GM21515 (cell line): ENCODE results near the gene ZNF428.
"Not testable (repeated sequence)": the region's sequence is repeated elsewhere in the genome, so short reads cannot be mapped to it uniquely, and the experiment has no call there.

Experiments used
- ATAC-seq: cut with Tn5 transposase; IDR thresholded peaks from one replicate; pipeline ENCODE4 v1.9.1; 2021; ENCODE audit not compliant: unreplicated experiment

Gene ZNF428

GRCh38 chr19:43620061-43621001, 902 bp upstream of the ZNF428 start:
- ATAC-seq: no peak

GRCh38 chr19:43618921-43619261, 538 bp downstream of the ZNF428 start:
- ATAC-seq: peak; percentile 27

DNA sequence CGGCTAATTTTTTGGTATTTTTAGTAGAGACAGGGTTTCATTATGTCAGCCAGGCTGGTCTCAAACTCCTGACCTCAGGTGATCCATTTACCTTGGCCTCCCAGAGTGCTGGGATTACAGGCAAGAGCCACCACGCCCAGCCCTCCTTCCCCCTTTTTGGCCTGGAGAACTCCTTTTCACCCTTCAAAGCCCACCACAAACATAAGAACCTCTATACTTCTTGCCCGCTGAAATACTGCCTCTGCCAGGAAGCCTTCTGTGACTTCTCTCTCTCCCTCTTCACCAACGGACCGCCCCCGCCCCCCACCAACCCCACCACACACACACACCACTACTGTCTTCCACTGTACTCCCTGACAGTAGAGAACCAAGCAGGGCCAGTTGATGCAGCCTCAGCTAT, 2.5 kb downstream of the ZNF428 start:
- no peak for ATAC-seq

DNA sequence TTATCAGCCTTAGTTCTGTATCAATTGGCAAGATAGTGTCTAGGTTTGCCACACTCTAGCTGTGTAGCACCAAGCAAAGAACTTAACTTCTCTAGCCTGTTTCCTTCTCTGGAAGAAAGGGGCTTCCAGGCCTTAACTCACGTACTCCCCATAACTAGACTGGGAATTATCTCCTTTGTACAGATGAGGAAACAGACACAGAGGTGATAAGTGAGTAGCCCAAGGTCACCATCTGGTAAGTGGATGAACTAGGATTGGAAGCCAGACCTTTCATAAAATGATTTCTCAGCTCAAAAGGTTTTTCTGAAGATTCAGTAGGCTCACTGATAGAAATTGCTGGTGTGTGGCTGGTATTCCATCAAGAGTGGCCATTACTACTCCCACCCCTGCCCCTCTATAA, 3.1 kb downstream of the ZNF428 start:
- no peak for ATAC-seq

DNA sequence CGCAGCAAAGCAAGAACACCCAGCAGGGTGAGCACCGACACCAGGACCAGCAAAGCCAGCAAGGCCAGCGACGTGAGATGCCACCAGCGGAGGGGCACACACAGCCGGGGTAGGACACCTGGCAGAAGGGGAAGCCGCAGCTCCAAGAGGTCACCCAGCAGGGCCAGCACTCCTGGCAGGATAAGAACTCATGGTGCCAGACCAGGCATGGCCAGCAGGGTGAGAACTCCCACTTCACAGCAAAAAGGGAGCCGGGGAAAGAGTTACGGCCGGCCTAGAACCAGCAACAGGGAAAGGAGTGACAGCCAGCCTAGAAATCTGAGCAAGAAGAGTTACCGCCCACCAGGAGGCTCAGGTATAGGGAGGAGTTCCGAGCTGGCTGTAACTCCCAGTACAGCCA, 7.1 kb downstream of the ZNF428 start:
- ATAC-seq: no peak

- ATAC-seq: no peak
Observed at GRCh38 chr19:43611788-43612187, 7.6 kb downstream of the ZNF428 start, which contains the start of gene SRRM5. TSS of gene SRRM5 (plus strand) at chr19:43612088. CDS start at chr19:43612122, 34 bp downstream.

GRCh38 chr19:43610493-43610892, 8.9 kb downstream of the ZNF428 start:
- no peak for ATAC-seq

DNA sequence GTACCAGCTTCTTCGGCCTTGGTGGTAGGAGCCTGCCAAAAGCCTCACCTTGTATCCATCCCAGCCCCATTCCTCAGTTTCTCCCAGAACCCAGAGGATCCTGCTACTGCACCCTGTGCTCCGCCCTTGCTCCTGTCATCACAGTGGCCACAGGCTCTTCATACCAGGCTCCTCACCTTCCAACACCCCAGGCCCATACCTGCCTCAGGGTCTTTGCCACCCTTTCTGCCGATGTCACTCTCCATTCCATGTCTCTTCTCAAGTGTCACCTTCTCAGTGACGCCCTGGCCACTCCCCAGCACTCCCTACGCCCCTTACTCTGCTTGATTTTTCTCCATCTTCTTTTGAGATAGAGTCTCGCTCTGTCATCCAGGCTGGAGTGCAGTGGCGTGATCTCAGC, 9.6 kb downstream of the ZNF428 start:
- no peak for ATAC-seq

DNA sequence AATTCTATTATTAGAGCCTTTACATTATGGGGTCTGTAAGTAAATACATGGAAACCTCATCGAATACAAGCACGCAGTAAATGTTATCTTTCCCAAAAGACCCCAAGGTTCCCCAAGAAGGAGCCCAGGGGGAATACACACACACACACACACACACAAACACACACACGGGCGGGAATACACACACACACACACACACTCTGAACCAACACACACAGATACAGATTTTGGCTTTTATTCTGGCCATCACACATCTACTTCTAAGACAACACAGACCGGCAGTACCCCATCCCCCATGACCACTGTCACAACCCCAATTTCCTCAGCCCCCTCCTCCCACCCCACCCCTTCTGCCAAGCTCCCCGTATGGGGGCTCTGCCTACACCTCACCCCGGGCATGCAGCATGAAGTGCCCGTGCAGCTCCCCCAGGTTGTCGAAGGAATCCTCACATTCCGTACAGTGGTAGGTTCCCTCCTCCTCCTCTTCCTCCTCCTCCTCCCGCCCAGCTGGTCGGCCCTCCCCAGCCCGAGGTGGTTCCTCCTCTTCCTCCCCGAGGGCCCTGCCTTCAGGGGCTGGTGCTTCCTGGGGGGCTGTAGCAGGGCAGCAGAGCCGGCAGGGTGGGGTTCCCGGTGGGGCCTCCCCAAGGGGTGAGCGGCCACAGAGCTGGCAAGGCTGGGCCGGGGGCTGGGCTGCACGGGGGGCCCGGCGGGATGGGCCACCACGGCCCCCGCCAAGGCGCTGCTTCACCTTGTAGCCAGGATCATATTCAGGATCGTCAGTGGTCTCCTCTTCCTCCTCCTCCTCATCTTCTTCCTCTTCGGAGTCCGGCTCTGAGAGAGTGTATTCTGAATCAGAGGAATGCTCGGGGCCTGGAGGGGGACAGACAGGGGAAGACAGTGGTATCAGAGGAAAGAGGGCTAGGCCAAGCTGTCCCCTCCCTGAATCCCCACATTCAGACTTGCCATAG, 11.9 kb downstream of the ZNF428 start:
- no peak for ATAC-seq

DNA sequence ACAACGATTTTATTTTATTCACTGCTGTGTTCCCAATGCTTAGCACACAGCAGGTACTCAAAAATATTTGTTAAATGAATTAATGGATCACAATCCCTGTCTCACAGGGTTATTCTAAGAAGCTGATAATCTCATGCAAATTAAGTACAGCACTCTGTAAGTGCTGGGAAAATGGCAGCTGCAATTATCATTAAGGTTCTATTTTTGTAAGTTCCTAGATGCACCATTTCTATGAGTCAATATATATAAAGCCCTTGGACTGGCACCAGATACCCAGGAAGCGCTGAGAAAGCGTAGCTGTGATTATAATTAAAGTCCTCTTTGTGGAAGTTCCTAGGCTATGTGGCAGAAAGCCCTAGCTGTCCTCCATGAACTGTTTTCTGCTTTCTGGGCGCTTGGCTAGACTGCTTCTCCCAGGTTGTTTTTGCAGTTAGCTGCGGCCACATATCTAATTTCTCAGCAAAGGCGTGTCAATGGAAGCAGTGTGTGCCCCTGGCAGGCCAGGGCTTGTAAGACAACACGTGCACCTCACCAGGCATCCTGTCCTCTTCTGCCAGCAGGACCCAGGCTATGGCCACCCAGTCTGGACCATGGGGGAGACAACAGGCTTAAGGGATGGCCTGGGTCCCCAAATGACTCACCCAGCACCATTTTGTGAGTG, 12.7 kb downstream of the ZNF428 start:
- ATAC-seq: no peak

- ATAC-seq: no peak
Observed at GRCh38 chr19:43605875-43606568, 13.4 kb downstream of the ZNF428 start.

DNA sequence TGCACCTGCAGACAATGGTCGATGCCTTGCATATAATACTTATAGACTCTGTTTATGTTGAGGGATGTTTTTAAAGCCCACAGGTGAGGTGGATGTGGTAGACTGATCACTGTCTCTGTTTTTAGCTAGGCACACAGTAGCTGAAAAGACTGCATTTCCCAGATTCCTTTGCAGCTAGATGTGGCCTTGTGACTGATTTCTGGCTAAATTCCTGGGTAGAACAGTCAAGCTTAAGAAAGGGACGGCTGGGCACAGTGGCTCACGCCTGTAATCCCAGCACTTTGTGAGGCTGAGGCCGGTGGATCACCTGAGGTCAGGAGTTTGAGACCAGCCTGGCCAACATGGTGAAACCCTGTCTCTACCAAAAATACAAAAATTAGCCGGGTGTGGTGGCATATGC, 19.1 kb downstream of the ZNF428 start:
- not testable (repeated sequence) for ATAC-seq

DNA sequence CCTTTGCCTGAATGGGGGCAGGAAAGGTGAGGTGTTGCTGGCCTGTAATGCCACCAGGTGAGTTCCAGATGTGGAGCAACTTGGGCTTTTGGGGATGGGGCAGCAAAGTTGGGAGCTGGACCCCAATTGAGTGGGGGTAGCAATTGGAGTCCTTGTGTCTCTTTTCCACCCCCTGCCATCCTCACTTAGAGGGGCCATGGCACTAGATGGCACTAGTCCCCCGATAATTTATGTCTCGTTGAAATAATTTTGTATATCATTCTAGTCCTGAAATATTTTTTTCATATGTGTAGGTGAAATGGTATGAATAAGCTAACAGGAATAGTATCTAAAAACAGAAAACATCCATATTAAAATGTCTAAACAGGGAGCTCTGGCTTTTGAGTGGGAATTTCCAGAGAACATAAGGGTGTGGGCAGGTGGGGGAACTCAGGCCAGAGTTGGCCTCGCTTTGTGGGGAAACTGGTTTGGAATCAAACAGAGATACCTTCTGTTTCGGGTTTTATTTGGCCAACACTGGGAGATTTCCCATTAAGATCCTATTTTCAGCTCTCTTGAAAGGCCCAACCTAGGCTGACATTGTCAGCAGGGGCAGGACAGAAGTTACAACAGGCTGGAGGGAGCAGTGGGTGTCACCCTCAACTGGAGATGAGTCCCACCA, 19.7 kb downstream of the ZNF428 start:
- no peak for ATAC-seq

DNA sequence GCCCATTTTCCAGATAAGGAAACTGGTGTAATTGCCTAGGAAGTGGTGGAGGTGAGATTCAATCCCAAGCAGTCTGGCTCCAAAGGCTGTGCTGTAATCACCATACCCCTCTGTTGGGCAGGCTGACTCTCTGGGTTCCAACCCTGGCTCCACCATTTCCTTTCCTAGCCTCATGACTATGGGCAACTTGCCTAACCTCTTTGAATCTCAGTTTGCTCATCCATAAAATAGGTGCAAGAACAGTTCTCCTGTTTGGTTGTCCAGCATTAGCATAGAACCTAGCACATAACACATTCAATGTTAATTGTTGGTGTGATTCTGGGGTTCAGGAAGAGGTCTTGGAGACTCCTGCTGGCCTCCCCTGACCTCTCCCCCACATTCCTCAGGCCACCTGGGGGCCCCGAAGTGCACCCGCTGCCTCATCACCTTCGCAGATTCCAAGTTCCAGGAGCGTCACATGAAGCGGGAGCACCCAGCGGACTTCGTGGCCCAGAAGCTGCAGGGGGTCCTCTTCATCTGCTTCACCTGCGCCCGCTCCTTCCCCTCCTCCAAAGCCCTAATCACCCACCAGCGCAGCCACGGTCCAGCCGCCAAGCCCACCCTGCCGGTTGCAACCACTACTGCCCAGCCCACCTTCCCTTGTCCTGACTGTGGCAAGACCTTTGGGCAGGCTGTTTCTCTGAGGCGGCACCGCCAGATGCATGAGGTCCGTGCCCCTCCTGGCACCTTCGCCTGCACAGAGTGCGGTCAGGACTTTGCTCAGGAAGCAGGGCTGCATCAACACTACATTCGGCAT, 20.8 kb downstream of the ZNF428 start:
- no peak for ATAC-seq

GRCh38 chr19:43597876-43598275, 21.6 kb downstream of the ZNF428 start:
- ATAC-seq: no peak

DNA sequence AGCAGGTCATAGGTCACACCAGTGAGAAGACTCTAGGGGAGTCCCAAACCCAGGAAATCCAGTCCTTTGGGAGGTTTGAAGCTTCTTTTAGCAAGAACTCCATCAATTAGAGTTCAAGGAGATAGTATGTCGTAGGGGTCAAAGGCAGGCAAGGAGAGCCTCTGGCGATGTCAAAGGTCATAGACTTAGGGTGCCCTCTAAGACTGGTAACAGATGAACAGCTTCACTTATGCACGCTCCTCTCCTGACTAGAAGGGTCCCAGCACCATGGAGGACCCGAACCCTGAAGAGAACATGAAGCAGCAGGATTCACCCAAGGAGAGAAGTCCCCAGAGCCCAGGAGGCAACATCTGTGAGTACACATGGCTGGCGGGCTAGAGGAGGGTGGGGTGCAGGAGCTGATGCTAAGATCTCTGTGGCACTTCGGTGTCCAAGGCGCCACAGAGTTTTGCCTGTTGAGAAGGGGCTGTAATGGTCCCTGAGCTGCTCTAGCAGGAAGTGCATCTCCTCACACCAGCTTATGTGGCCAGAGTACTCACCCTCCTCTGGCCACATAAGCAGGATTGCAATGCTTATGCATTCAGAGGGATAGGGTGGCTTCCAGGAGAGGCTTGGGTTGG, 22.5 kb downstream of the ZNF428 start:
- ATAC-seq: no peak

GRCh38 chr19:43595999-43596841, 23.2 kb downstream of the ZNF428 start, which contains the start of the genes IRGQ and ZNF576:
TSS of gene IRGQ (minus strand) at chr19:43596134. CDS start at chr19:43595338, 796 bp downstream.
TSS of gene ZNF576 (plus strand) at chr19:43596595. CDS start at chr19:43597109, 514 bp downstream.
- ATAC-seq: peak; percentile 65

DNA sequence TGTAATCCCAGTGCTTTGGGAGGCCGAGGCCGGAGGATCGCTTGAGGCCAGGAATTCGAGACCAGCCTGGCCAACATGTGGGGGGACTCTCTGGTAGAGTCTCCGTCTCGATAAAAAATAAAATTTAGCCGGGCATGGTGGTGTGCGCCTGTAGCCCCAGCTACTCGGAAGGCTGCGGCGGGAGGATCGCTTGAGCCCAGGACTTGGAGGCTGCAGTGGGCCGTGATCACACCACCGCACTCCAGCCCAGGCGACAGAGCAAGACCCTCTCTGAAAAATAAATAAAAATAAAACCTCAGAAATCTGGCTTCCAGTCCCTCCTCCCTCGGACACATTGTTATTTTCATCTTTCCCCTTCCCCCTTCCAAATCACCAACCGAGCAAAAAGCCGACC, 23.8 kb downstream of the ZNF428 start:
- peak; percentile 7 for ATAC-seq
